Neural cell (in vitro differentiated cells): ENCODE measurements around the gene BATF3. TPM values are rescaled to one million over a fixed set of nuclear protein-coding genes. Genes with fewer than 3 reads are reported as not detected.

Source experiments
- H2AFZ ChIP-seq: fragments of 200-600, 300-800 bp; sonication (generic), shearing (Covaris generic); 2 replicates; pipeline ENCODE4 v1.6.0; 2014; ENCODE audit warnings: low read depth, mild to moderate bottlenecking, antibody characterized with exemption, low read length, moderate library complexity
- H3F3A ChIP-seq: fragments of 200-600 bp; shearing (Covaris generic); 2 replicates; pipeline ENCODE4 v1.6.1; 2016; ENCODE audit warnings: mild to moderate bottlenecking, moderate library complexity, mixed read lengths, antibody characterized with exemption, low read length; ENCODE audit not compliant: insufficient read depth, poor library complexity, severe bottlenecking
- H3K27ac ChIP-seq: fragments of 200-600, 300-800 bp; sonication (generic), shearing (Covaris generic); 2 replicates; pipeline ENCODE4 v1.5.1; 2014; ENCODE audit warnings: mild to moderate bottlenecking, low read length, moderate library complexity
- H3K27me3 ChIP-seq: fragments of 300-800, 200-600 bp; sonication (generic), shearing (Covaris generic); 2 replicates; pipeline ENCODE4 v1.6.0; 2014; ENCODE audit warnings: mild to moderate bottlenecking, low read depth, low read length, moderate library complexity; ENCODE audit not compliant: insufficient read depth
- H3K36me3 ChIP-seq: fragments of 300-800, 200-600 bp; sonication (generic), shearing (Covaris generic); 2 replicates; pipeline ENCODE4 v1.5.1; 2014; ENCODE audit warnings: mild to moderate bottlenecking, antibody characterized with exemption, low read length, moderate library complexity; ENCODE audit not compliant: insufficient read depth
- H3K4me2 ChIP-seq: fragments of 300-800, 200-600 bp; sonication (generic), shearing (Covaris generic); 2 replicates; pipeline ENCODE4 v1.6.0; 2014; ENCODE audit warnings: mild to moderate bottlenecking, low read length
- H3K4me3 ChIP-seq: fragments of 300-800, 200-600 bp; sonication (generic), shearing (Covaris generic); 2 replicates; pipeline ENCODE4 v1.5.1; 2014; ENCODE audit warnings: mild to moderate bottlenecking, low read length, moderate library complexity
- H3K79me2 ChIP-seq: fragments of 200-600 bp; shearing (Covaris generic); replicated peaks from 2 replicates; pipeline ENCODE4 v1.6.0; 2014; ENCODE audit warnings: mild to moderate bottlenecking, low read length, moderate library complexity; ENCODE audit not compliant: insufficient read depth
- H3K9ac ChIP-seq: fragments of 300-800, 200-600 bp; sonication (generic), shearing (Covaris generic); 2 replicates; pipeline ENCODE4 v1.6.1; 2016; ENCODE audit warnings: mild to moderate bottlenecking, low read length, mixed read lengths
- H3K9me2 ChIP-seq: fragments of 200-600 bp; shearing (Covaris generic); 2 replicates; pipeline ENCODE4 v1.6.1; 2016; ENCODE audit warnings: mild to moderate bottlenecking, low read length, mixed read lengths; ENCODE audit not compliant: insufficient read depth
- H3K9me3 ChIP-seq: fragments of 200-600, 300-800 bp; sonication (generic), shearing (Covaris generic); 2 replicates; pipeline ENCODE4 v1.6.1; 2016; ENCODE audit warnings: mild to moderate bottlenecking, mixed run types, low read length, moderate library complexity, mixed read lengths
- H4K20me1 ChIP-seq: fragments of 200-600 bp; shearing (Covaris generic); 2 replicates; pipeline ENCODE4 v1.6.1; 2016; ENCODE audit warnings: mild to moderate bottlenecking, mixed run types; ENCODE audit not compliant: insufficient read depth
- EP300 ChIP-seq: fragments of 450-650 bp; conservative IDR thresholded peaks from 2 replicates; pipeline ENCODE4 v1.6.1; 2014; ENCODE audit warnings: antibody characterized with exemption, mild to moderate bottlenecking, moderate library complexity; ENCODE audit not compliant: poor library complexity, severe bottlenecking
- EZH2 ChIP-seq: fragments of 200-600, 300-800 bp; shearing (Covaris generic), sonication (generic); IDR thresholded peaks from 2 replicates; pipeline ENCODE4 v1.6.1; 2014; ENCODE audit warnings: antibody characterized with exemption, low read length, borderline replicate concordance, mild to moderate bottlenecking; ENCODE audit not compliant: insufficient read depth, poor library complexity, severe bottlenecking
- MXI1 ChIP-seq: fragments of 450-650 bp; conservative IDR thresholded peaks from 2 replicates; pipeline ENCODE4 v1.6.1; 2014; ENCODE audit warnings: antibody characterized with exemption, mild to moderate bottlenecking; ENCODE audit not compliant: poor library complexity, severe bottlenecking
- POLR2AphosphoS5 ChIP-seq: IDR thresholded peaks from 2 replicates; pipeline ENCODE4 v1.6.1; 2012
- RAD21 ChIP-seq: fragments of 450-650 bp; conservative IDR thresholded peaks from 2 replicates; pipeline ENCODE4 v1.6.1; 2014; ENCODE audit warnings: antibody characterized with exemption, mild to moderate bottlenecking, moderate library complexity
- SMC3 ChIP-seq: fragments of 450-650 bp; conservative IDR thresholded peaks from 2 replicates; pipeline ENCODE4 v1.6.1; 2014; ENCODE audit warnings: antibody characterized with exemption, mild to moderate bottlenecking, moderate library complexity; ENCODE audit not compliant: poor library complexity
- TAF1 ChIP-seq: IDR thresholded peaks from 2 replicates; pipeline ENCODE4 v1.6.1; 2012; ENCODE audit warnings: low read depth
- polyA plus RNA-seq: library from polyadenylated mRNA; depleted of rRNA; stranded (reverse); fragments of >200 nt; gene quantifications from 2 replicates; pipeline ENCODE4 v1.2.3, GENCODE V29; 2014
- TF ChIP-seq, protein P1 (sequence below): fragments of 450-650 bp; IDR thresholded peaks from 2 replicates; pipeline ENCODE4 v1.5.1; 2014; ENCODE audit warnings: antibody characterized with exemption, mild to moderate bottlenecking, moderate library complexity; ENCODE audit not compliant: poor library complexity, severe bottlenecking
- TF ChIP-seq, protein P2 (sequence below): IDR thresholded peaks from 2 replicates; pipeline ENCODE4 v1.6.1; 2012; ENCODE audit warnings: borderline replicate concordance

The BATF3 gene
- polyA plus RNA-seq, 1 donor from 2014 or later, result 0.82 TPM

DNA sequence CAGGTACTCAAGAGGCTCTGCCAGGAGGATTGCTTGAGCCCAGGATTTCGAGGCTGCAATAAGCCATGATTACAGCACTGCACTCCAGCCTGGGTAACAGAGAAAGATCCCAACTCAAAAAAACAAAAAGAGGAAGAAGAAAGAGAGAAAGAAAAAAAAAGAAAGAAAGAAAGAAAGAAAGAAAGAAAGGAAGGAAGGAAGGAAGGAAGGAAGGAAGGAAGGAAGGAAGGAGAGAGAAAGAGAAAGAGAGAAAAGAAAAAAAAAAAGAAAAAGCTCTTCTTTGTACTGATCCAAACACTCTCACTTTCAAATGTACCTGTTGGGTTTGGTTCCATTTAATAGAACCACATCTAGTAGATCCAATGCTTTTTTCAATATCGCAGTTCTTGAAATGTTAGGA is 11.8 kb downstream of the BATF3 start:
- Histone ChIP-seq H3K9ac (no peak overlapping the region), H3K9me3 (no peaks in the 10 kb centered on the region), H3K27me3 (no peaks in the 10 kb centered on the region), H3K4me2 (no peak overlapping the region), H3K27ac (no peak overlapping the region), H3K9me2 (no peaks in the 10 kb centered on the region), H3F3A (no peaks in the 10 kb centered on the region), H4K20me1 (no peaks in the 10 kb centered on the region), H3K4me3 (no peak overlapping the region), H3K36me3 (no peaks in the 10 kb centered on the region), H2AFZ (no peak overlapping the region), H3K79me2 (no peaks in the 10 kb centered on the region)
- TF ChIP-seq, protein P1, sequence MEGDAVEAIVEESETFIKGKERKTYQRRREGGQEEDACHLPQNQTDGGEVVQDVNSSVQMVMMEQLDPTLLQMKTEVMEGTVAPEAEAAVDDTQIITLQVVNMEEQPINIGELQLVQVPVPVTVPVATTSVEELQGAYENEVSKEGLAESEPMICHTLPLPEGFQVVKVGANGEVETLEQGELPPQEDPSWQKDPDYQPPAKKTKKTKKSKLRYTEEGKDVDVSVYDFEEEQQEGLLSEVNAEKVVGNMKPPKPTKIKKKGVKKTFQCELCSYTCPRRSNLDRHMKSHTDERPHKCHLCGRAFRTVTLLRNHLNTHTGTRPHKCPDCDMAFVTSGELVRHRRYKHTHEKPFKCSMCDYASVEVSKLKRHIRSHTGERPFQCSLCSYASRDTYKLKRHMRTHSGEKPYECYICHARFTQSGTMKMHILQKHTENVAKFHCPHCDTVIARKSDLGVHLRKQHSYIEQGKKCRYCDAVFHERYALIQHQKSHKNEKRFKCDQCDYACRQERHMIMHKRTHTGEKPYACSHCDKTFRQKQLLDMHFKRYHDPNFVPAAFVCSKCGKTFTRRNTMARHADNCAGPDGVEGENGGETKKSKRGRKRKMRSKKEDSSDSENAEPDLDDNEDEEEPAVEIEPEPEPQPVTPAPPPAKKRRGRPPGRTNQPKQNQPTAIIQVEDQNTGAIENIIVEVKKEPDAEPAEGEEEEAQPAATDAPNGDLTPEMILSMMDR, result no peak
- TF ChIP-seq EZH2 (no peak), POLR2AphosphoS5 (no peak), RAD21 (no peak), SMC3 (no peak), TAF1 (no peak), EP300 (no peak), MXI1 (no peak)
- TF ChIP-seq, protein P2, sequence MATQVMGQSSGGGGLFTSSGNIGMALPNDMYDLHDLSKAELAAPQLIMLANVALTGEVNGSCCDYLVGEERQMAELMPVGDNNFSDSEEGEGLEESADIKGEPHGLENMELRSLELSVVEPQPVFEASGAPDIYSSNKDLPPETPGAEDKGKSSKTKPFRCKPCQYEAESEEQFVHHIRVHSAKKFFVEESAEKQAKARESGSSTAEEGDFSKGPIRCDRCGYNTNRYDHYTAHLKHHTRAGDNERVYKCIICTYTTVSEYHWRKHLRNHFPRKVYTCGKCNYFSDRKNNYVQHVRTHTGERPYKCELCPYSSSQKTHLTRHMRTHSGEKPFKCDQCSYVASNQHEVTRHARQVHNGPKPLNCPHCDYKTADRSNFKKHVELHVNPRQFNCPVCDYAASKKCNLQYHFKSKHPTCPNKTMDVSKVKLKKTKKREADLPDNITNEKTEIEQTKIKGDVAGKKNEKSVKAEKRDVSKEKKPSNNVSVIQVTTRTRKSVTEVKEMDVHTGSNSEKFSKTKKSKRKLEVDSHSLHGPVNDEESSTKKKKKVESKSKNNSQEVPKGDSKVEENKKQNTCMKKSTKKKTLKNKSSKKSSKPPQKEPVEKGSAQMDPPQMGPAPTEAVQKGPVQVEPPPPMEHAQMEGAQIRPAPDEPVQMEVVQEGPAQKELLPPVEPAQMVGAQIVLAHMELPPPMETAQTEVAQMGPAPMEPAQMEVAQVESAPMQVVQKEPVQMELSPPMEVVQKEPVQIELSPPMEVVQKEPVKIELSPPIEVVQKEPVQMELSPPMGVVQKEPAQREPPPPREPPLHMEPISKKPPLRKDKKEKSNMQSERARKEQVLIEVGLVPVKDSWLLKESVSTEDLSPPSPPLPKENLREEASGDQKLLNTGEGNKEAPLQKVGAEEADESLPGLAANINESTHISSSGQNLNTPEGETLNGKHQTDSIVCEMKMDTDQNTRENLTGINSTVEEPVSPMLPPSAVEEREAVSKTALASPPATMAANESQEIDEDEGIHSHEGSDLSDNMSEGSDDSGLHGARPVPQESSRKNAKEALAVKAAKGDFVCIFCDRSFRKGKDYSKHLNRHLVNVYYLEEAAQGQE, result no peak

DNA sequence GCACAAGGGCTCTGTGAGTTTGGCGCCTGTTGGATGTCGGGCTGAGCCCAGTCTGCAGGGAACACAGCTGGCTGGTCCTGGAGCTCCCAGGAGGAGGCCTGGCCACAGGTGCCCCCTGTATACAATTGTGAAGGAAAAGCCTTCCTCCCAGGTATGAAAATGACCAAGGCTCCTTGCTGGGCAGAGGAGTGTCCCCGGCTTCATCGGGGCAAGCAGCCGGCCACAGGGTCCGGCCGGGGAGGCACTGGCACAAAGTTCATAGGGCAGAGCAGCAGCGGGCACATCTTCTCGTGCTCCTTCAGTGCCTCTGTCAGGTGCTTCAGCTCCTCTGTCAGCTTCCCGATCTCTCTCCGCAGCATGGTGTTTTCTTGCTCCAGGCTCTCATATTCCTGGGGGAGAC is 13.0 kb downstream of the BATF3 start:
- Histone ChIP-seq H3K9me3 (no peaks in the 10 kb centered on the region), H3K27ac (no peak overlapping the region), H3K9ac (no peak overlapping the region), H3K79me2 (no peaks in the 10 kb centered on the region), H3K36me3 (no peaks in the 10 kb centered on the region), H3K4me3 (no peak overlapping the region), H2AFZ (no peak overlapping the region), H3F3A (no peaks in the 10 kb centered on the region), H3K27me3 (no peaks in the 10 kb centered on the region), H3K4me2 (no peak overlapping the region), H3K9me2 (no peaks in the 10 kb centered on the region), H4K20me1 (no peaks in the 10 kb centered on the region)
- TF ChIP-seq, protein P1, result no peak
- TF ChIP-seq POLR2AphosphoS5 (no peak), EZH2 (no peak), SMC3 (no peak), TAF1 (no peak), MXI1 (no peak), EP300 (no peak), RAD21 (no peak)
- TF ChIP-seq, protein P2, result no peak
